Gastrocnemius medialis (tissue), 4 donors: Measurements from ENCODE around the gene CAMK1. TPM values are rescaled to one million over a fixed set of nuclear protein-coding genes. Genes with fewer than 3 reads are reported as not detected.

Experiments used
- ATAC-seq, 2 donors: fragments of 150-250 bp; one replicate each; pipeline ENCODE4 v1.9.1; 2016
- DNase-seq, 2 donors: peaks; one replicate each; pipeline ENCODE4 v3.0.0-alpha.2; 2019
- H3K27ac ChIP-seq, 4 donors: fragments of 200-600 bp; sonication (generic); 1 replicate in 1 of 4; 2 replicates in 3 of 4; pipeline ENCODE4 v1.5.1; 2016 to 2018; ENCODE audit warnings: mild to moderate bottlenecking in 2 of 4, moderate library complexity in 1 of 4
- H3K27me3 ChIP-seq, 3 donors: fragments of 200-600 bp; sonication (generic) in 2 of 3; 1 replicate in 1 of 3; 2 replicates in 2 of 3; pipeline versions ENCODE4 v1.5.1 to v1.6.0; 2016 to 2019; ENCODE audit warnings: mild to moderate bottlenecking in 1 of 3, moderate library complexity in 1 of 3
- H3K36me3 ChIP-seq, 2 donors: fragments of 200-600 bp; sonication (generic) in 1 of 2; one replicate each; pipeline ENCODE4 v1.5.1; 2017 to 2018
- H3K4me1 ChIP-seq, 2 donors: fragments of 200-600 bp; sonication (generic) in 1 of 2; one replicate each; pipeline ENCODE4 v1.5.1; 2016 to 2017; ENCODE audit warnings: mild to moderate bottlenecking in 2 of 2
- H3K4me3 ChIP-seq, 4 donors: fragments of 200-600 bp; sonication (generic) in 3 of 4; 1 replicate in 1 of 4; 2 replicates in 3 of 4; pipeline ENCODE4 v1.5.1; 2016 to 2019; ENCODE audit warnings: mild to moderate bottlenecking in 2 of 4
- H3K9me3 ChIP-seq, 3 donors: fragments of 200-600 bp; sonication (generic) in 2 of 3; 1 replicate in 1 of 3; 2 replicates in 2 of 3; pipeline ENCODE4 v1.5.1; 2016 to 2019
- POLR2A ChIP-seq, 2 donors: fragments of 450-650 bp; IDR thresholded peaks; one replicate each; pipeline ENCODE4 v1.6.1; 2017; ENCODE audit warnings: antibody characterized with exemption in 2 of 2, mild to moderate bottlenecking in 2 of 2, moderate library complexity in 2 of 2
- in situ Hi-C, 4 donors: fragments of 200-750 bp; cut with MboI; loops; one replicate each; pipeline versions ENCODE4 v1.15.0 to v1.8.0; 2017; ENCODE audit warnings: low sequenced_read_pairs in 4 of 4
- intact Hi-C: fragments of 100-400 bp; cut with DNase I; formaldehyde crosslinking; loops from one replicate; pipeline ENCODE4 v1.15.1; 2023; ENCODE audit warnings: low total_unique reads
- total RNA-seq, 4 donors: library from RNA; depleted of rRNA; stranded (reverse); fragments of >200 nt; gene quantifications; one replicate each; pipeline versions ENCODE4 v1.1.0 to v1.2.3, GENCODE V29; 2016
- TF ChIP-seq, protein P1 (sequence below), 5 experiments: fragments of 450-650 bp in 3 of 5; fragments of 200-600 bp in 2 of 5; sonication (generic) in 2 of 5; IDR thresholded peaks in 4 of 5; conservative IDR thresholded peaks in 1 of 5; 1 replicate in 4 of 5; 2 replicates in 1 of 5; pipeline ENCODE4 v1.5.1; 2016 to 2019; ENCODE audit warnings: antibody characterized with exemption in 5 of 5, mild to moderate bottlenecking in 3 of 5, moderate library complexity in 3 of 5

Gene CAMK1
- total RNA-seq, 4 donors from 2014 or later, result 2.1 to 11.6 (median 8.0) TPM

DNA sequence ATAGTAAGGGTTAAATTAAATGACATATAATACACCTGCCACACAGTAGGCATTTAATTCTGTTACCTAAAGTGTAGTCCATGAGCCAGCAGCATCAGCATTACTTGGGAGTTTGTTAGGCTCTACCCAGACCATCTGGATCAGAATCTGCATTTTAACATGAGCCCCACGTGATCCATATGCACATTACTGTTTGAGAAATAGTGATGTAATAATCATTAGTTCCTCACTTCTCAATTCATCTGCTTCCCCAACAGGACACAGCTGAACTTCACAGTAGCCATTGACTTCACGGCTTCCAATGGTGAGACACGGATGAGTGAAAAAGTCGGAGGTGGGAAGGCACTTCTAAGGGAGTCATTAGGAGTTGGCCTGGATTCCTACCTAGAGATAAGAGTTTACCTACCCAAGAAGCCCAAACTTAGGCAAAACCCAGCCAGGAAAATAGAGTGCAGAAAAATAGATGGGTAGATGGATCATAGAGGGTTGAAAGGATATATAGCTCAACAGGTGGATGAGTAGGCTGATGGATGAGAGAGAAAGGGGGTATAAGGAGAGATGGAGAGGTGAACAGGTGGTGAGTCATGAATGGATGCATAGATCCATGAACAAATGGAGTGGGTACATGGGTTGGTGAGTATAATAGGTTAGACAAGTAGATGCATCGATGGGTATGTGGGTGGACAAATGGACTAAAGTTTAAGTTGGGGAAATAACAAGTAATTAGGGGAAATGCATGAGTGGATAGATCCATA lies 52.8 kb downstream of the CAMK1 start:
- H3K9me3 ChIP-seq, result no peaks in the 10 kb centered on the region
- intact Hi-C loops, result no loop called here
- no peaks in the 10 kb centered on the region for H3K27me3 ChIP-seq
- H3K4me1 ChIP-seq, result no peaks in the 10 kb centered on the region
- no peak for TF ChIP-seq POLR2A (IDR thresholded peaks at IDR 0.05)
- TF ChIP-seq, protein P1, sequence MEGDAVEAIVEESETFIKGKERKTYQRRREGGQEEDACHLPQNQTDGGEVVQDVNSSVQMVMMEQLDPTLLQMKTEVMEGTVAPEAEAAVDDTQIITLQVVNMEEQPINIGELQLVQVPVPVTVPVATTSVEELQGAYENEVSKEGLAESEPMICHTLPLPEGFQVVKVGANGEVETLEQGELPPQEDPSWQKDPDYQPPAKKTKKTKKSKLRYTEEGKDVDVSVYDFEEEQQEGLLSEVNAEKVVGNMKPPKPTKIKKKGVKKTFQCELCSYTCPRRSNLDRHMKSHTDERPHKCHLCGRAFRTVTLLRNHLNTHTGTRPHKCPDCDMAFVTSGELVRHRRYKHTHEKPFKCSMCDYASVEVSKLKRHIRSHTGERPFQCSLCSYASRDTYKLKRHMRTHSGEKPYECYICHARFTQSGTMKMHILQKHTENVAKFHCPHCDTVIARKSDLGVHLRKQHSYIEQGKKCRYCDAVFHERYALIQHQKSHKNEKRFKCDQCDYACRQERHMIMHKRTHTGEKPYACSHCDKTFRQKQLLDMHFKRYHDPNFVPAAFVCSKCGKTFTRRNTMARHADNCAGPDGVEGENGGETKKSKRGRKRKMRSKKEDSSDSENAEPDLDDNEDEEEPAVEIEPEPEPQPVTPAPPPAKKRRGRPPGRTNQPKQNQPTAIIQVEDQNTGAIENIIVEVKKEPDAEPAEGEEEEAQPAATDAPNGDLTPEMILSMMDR (IDR thresholded peaks at IDR 0.05 in 4 of 5, conservative IDR thresholded peaks at IDR 0.05 in 1 of 5), result no peak
- no peak overlapping the region for H3K27ac ChIP-seq
- H3K36me3 ChIP-seq, result no peaks in the 10 kb centered on the region
- ATAC-seq, result peak in 1 of 2 donors; percentile 10
- in situ Hi-C loops, result no loop called here
- no peak overlapping the region for H3K4me3 ChIP-seq
- DNase-seq, result no peak

DNA sequence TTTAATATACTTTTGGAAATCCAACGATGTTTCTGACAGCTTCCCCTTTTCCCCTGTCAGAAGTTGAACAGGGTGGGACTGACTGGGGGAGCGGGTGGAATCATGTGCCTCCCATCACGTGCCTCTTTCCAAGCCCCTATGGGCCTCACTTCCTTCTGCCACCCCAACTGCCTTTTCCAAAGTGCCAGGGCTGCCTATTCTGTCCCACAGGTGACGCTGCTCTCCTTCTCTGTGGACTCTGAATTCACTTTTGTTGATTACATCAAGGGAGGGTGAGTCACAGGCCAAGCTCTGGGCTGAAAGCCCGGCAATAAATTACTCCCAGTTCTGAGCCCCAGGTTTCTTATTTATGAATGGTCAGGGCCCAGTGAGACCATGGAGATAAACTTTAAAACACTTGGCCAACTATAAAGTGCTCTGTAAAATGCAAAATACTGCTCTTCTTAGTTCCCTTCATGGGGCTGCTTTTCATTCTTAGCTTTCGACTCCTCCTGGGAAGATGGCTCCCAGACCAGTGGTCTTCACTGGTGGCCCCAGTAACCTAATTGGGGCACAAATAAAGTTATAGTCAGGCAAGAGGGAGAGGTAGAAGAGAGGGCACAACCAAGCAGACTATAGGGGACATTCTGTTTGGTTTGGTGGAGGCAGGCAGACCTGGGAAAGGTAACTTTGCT lies 53.8 kb downstream of the CAMK1 start:
- no peaks in the 10 kb centered on the region for H3K4me1 ChIP-seq
- no peaks in the 10 kb centered on the region for H3K36me3 ChIP-seq
- intact Hi-C loops, result no loop called here
- in situ Hi-C loops, result no loop called here
- TF ChIP-seq, protein P1 (IDR thresholded peaks at IDR 0.05 in 4 of 5, conservative IDR thresholded peaks at IDR 0.05 in 1 of 5), result peak; percentile 51 to 67 (median 58)
- no peak for TF ChIP-seq POLR2A (IDR thresholded peaks at IDR 0.05)
- H3K27ac ChIP-seq, result peak overlapping the region in 1 of 4 donors; percentile 27
- no peaks in the 10 kb centered on the region for H3K9me3 ChIP-seq
- ATAC-seq (peak; percentile 94 to 99), DNase-seq (peak; percentile 66 to 75)
- H3K4me3 ChIP-seq, result no peak overlapping the region
- H3K27me3 ChIP-seq, result no peaks in the 10 kb centered on the region

DNA sequence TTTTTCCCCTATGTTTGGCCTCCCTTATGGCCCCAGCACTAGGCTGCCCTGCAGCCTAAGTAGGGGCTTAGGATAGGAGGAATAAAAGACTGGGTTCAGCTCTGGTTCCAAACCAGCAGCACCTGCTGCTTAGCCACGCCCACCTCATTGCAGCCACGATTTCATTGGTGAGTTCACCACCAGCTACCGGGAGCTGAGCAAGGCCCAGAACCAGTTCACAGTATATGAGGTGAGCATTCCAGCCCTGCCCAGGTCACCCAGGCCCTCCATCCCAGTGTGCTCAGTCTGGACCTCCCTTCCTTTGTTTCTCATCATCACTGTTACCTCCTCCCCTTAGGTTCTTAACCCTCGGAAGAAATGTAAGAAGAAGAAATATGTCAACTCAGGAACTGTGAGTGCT lies 54.6 kb downstream of the CAMK1 start:
- Histone ChIP-seq H3K9me3 (no peaks in the 10 kb centered on the region), H3K27ac (no peak overlapping the region), H3K4me1 (no peaks in the 10 kb centered on the region), H3K27me3 (no peaks in the 10 kb centered on the region), H3K36me3 (no peaks in the 10 kb centered on the region), H3K4me3 (no peak overlapping the region)
- no peak for DNase-seq
- in situ Hi-C loops, result no loop called here
- TF ChIP-seq, protein P1 (IDR thresholded peaks at IDR 0.05 in 4 of 5, conservative IDR thresholded peaks at IDR 0.05 in 1 of 5), result no peak
- TF ChIP-seq POLR2A (IDR thresholded peaks at IDR 0.05), result no peak
- ATAC-seq, result no peak
- intact Hi-C loops, result no loop called here

DNA sequence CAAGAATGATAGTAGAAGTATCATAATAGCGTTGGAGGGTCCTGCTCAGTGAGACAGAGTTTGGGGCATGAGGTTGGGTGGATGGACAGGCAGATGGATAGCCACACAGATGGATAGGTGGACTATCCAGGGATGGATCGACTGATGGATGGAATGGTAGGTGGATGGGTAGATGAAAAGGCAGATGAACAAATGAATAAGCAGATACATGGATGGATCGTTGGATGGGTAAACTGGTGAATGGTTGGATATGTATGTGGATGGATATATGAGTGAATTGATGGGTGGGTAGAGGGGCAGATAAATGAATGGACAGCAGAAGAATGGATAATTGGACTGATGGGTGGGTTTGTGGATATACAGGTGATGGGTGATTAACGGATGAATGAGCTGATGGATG lies 56.6 kb downstream of the CAMK1 start:
- intact Hi-C loops (no loop called here), in situ Hi-C loops (no loop called here)
- ATAC-seq (no peak), DNase-seq (no peak)
- H3K27me3 ChIP-seq, result no peaks in the 10 kb centered on the region
- no peak overlapping the region for H3K4me3 ChIP-seq
- no peak overlapping the region for H3K27ac ChIP-seq
- no peaks in the 10 kb centered on the region for H3K4me1 ChIP-seq
- no peak for TF ChIP-seq POLR2A (IDR thresholded peaks at IDR 0.05)
- TF ChIP-seq, protein P1 (IDR thresholded peaks at IDR 0.05 in 4 of 5, conservative IDR thresholded peaks at IDR 0.05 in 1 of 5), result no peak
- no peaks in the 10 kb centered on the region for H3K36me3 ChIP-seq
- no peaks in the 10 kb centered on the region for H3K9me3 ChIP-seq
